Cardiac septum (tissue), 1 donor: ENCODE data around the gene JMJD8. TPM values are rescaled to one million over a fixed set of nuclear protein-coding genes. Genes with fewer than 3 reads are reported as not detected.
"Not testable (repeated sequence)": the region's sequence is repeated elsewhere in the genome, so short reads cannot be mapped to it uniquely, and the experiment has no call there.

Experiments
- DNase-seq: peaks from one replicate; pipeline ENCODE4 v3.0.0-alpha.2; 2020; ENCODE audit warnings: low spot score
- intact Hi-C: fragments of 100-400 bp; cut with DNase I; formaldehyde crosslinking; loops from one replicate; pipeline ENCODE4 v1.14.0; 2022
- total RNA-seq: library from RNA; stranded (reverse); fragmentation: NEBNext Ultra II Directional; extraction: Animal tissue kit (Norgen Biotek cat#: 25700); gene quantifications from one replicate; pipeline ENCODE4 v1.2.1, GENCODE V29; 2021
- donor health status: DM: no; HTN: no; CAD: no.

The JMJD8 gene
- total RNA-seq, 1 donor from 2014 or later = 50.5 TPM

- intact Hi-C loops = no loop called here
- DNase-seq = no peak
Measured at GRCh38 chr16:723695-724094, 39.6 kb upstream of the JMJD8 start.

- intact Hi-C loops = no loop called here
- no peak for DNase-seq
Measured at GRCh38 chr16:722835-723633, 38.9 kb upstream of the JMJD8 start.

GRCh38 chr16:721765-722540 lies 37.8 kb upstream of the JMJD8 start:
- intact Hi-C loops = loop anchor here (2.0 kb wide), 1 partner anchor 19 kb away; the partner anchor contains the start of gene CIAO3
- DNase-seq = no peak

- DNase-seq = peak; percentile 85
- intact Hi-C loops = loop anchor here (2.0 kb wide), 1 partner anchor 20 kb away; the partner anchor contains the start of gene CIAO3
Measured at GRCh38 chr16:720990-721764, 37.0 kb upstream of the JMJD8 start, which contains the start of gene ANTKMT. ANTKMT (plus strand) TSS chr16:721146; CDS start chr16:721275, 129 bp downstream.

- intact Hi-C loops = loop anchor here (2.0 kb wide), 1 partner anchor 20 kb away; the partner anchor contains the start of gene CIAO3
- no peak for DNase-seq
Measured at GRCh38 chr16:720447-720989, 36.4 kb upstream of the JMJD8 start.

- intact Hi-C loops = loop anchor here (2.0 kb wide), 1 partner anchor 21 kb away; the partner anchor contains the start of gene CIAO3
Measured at GRCh38 chr16:719815-720446, 35.8 kb upstream of the JMJD8 start.

GRCh38 chr16:718922-719321 lies 34.8 kb upstream of the JMJD8 start:
- DNase-seq = no peak
- intact Hi-C loops = no loop called here

More at GRCh38 chr16:719815-720446, 35.8 kb upstream of the JMJD8 start:
- DNase-seq = no peak

GRCh38 chr16:718389-718788 lies 34.3 kb upstream of the JMJD8 start:
- intact Hi-C loops = no loop called here
- no peak for DNase-seq

- intact Hi-C loops = no loop called here
- no peak for DNase-seq
Measured at GRCh38 chr16:717450-718245, 33.5 kb upstream of the JMJD8 start.

GRCh38 chr16:716768-717325 lies 32.7 kb upstream of the JMJD8 start:
- intact Hi-C loops = no loop called here
- no peak for DNase-seq

GRCh38 chr16:716200-716568 lies 32.0 kb upstream of the JMJD8 start:
- intact Hi-C loops = no loop called here

GRCh38 chr16:715477-716199 lies 31.5 kb upstream of the JMJD8 start:
- intact Hi-C loops = no loop called here

More at GRCh38 chr16:716200-716568, 32.0 kb upstream of the JMJD8 start:
- no peak for DNase-seq

GRCh38 chr16:714558-715476 lies 30.7 kb upstream of the JMJD8 start, which contains the start of gene METRN:
METRN (plus strand) TSS chr16:715118; CDS start chr16:715290, 172 bp downstream.
- peak; percentile 94 for DNase-seq
- intact Hi-C loops = loop anchor here (5.0 kb wide), 1 partner anchor 342 kb away; no protein-coding TSS in a partner anchor

More at GRCh38 chr16:715477-716199, 31.5 kb upstream of the JMJD8 start:
- DNase-seq = no peak

- intact Hi-C loops = loop anchor here (5.0 kb wide), 1 partner anchor 343 kb away; no protein-coding TSS in a partner anchor
Measured at GRCh38 chr16:714079-714478, 29.9 kb upstream of the JMJD8 start.

GRCh38 chr16:712740-713250 lies 28.7 kb upstream of the JMJD8 start:
- not testable (repeated sequence) for DNase-seq
- intact Hi-C loops = loop anchor here (5.0 kb wide), 1 partner anchor 345 kb away; no protein-coding TSS in a partner anchor

More at GRCh38 chr16:714079-714478, 29.9 kb upstream of the JMJD8 start:
- DNase-seq = no peak
